Lower leg skin (tissue), 3 donors: Measurements from ENCODE around the gene FAM171A1.

Source experiments
- POLR2A ChIP-seq, 2 donors: fragments of 450-650 bp; IDR thresholded peaks; one replicate each; pipeline ENCODE4 v1.6.1; 2016 to 2017; ENCODE audit warnings: antibody characterized with exemption in 2 of 2, mild to moderate bottlenecking in 1 of 2, moderate library complexity in 1 of 2
- TF ChIP-seq, protein P1 (sequence below), 3 donors: fragments of 450-650 bp; IDR thresholded peaks; one replicate each; pipeline ENCODE4 v1.5.1; 2016; ENCODE audit warnings: antibody characterized with exemption in 3 of 3, mild to moderate bottlenecking in 3 of 3, moderate library complexity in 2 of 3

DNA sequence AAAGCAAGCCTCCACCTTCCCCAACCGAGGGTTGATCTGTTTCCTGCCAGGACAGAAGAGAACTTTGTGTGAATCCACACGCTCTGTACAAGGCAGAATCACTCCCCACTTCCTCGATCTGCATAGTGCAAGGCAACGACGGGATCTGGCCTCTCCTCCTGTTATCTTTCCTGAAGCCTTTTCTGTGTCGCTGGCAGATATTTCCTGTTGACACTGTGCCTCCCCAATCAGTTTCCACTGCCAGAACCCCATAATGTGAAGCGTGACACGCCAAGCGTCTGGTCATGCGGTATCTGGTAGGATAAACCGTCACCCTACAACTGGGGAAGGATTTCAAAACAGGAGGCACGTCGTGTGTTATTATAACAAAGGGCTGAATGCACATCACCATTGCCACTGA is 57.2 kb downstream of the FAM171A1 start:
- TF ChIP-seq, protein P1, sequence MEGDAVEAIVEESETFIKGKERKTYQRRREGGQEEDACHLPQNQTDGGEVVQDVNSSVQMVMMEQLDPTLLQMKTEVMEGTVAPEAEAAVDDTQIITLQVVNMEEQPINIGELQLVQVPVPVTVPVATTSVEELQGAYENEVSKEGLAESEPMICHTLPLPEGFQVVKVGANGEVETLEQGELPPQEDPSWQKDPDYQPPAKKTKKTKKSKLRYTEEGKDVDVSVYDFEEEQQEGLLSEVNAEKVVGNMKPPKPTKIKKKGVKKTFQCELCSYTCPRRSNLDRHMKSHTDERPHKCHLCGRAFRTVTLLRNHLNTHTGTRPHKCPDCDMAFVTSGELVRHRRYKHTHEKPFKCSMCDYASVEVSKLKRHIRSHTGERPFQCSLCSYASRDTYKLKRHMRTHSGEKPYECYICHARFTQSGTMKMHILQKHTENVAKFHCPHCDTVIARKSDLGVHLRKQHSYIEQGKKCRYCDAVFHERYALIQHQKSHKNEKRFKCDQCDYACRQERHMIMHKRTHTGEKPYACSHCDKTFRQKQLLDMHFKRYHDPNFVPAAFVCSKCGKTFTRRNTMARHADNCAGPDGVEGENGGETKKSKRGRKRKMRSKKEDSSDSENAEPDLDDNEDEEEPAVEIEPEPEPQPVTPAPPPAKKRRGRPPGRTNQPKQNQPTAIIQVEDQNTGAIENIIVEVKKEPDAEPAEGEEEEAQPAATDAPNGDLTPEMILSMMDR (IDR thresholded peaks at IDR 0.05): no peak
- no peak for TF ChIP-seq POLR2A (IDR thresholded peaks at IDR 0.05)
